Measurements from ENCODE around the gene COQ8A.

DNA sequence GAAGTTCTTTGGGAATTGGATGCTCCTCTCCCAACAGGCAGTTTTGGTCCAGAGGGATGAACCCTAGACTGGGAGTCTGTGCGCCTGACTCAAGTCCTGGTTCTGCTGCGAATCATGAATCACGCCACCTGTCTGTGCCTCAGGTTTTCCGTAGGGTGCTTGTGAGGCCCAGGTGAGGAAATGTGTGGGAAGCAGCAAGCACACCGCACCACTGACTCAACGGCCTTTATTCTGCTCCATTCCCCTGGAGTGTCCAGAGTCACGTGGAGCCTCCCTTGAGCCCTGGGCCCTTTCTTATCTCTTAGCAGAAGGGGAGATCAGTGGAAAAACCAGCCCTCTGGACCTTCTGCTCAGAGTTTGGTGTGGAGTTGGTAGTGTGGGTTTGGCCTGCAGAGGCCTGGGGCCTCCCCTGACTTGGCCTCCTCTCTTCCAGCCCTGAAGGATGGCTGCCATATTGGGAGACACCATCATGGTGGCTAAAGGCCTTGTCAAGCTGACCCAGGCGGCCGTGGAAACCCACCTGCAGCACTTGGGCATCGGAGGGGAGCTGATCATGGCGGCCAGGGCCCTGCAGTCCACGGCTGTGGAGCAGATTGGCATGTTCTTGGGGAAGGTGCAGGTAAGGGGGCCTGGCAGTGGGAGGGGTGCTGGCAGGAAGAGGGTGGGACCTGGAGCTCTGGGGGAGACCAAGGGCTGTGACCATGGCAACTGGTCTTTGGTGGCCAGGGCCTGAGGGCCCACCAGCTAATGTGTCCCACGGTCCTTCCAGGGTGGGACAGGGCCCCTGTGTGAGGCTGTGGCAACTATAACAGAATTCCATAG, 21.1 kb downstream of the COQ8A start:
- TF ChIP-seq POLR2A (IDR thresholded peaks at IDR 0.05) = no peak
- TF ChIP-seq, protein P1, sequence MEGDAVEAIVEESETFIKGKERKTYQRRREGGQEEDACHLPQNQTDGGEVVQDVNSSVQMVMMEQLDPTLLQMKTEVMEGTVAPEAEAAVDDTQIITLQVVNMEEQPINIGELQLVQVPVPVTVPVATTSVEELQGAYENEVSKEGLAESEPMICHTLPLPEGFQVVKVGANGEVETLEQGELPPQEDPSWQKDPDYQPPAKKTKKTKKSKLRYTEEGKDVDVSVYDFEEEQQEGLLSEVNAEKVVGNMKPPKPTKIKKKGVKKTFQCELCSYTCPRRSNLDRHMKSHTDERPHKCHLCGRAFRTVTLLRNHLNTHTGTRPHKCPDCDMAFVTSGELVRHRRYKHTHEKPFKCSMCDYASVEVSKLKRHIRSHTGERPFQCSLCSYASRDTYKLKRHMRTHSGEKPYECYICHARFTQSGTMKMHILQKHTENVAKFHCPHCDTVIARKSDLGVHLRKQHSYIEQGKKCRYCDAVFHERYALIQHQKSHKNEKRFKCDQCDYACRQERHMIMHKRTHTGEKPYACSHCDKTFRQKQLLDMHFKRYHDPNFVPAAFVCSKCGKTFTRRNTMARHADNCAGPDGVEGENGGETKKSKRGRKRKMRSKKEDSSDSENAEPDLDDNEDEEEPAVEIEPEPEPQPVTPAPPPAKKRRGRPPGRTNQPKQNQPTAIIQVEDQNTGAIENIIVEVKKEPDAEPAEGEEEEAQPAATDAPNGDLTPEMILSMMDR (IDR thresholded peaks at IDR 0.05) = no peak
